ENCODE data around the gene LTBP2.

The LTBP2 gene

DNA sequence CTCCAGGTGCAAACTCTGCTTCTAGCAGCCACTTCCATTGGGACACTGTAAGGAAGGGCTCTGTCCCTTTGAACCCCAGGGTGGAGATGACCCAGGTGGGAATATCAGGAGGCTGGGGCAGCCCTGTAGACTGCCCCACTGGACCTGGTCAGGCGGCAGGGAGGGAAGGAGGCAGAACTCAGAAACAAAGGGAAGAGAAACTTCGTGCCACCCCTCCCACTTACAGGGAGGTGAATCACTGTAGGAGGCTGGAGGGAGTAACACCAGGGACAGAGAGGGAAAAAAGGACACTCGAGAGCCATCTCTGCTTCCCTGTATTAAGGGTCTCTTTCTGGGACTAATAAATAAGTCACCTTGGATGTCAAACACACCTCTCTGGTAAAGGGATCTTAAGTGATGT, 81.0 kb downstream of the LTBP2 start:
- in situ Hi-C loops (cut with MboI; ENCODE audit: low pct_unique_long_range_greater_than_20kb, low sequenced_read_pairs, unreplicated experiment): no loop called here
- DNase-seq (ENCODE audit: low spot score): no peak
- TF ChIP-seq, protein P1, sequence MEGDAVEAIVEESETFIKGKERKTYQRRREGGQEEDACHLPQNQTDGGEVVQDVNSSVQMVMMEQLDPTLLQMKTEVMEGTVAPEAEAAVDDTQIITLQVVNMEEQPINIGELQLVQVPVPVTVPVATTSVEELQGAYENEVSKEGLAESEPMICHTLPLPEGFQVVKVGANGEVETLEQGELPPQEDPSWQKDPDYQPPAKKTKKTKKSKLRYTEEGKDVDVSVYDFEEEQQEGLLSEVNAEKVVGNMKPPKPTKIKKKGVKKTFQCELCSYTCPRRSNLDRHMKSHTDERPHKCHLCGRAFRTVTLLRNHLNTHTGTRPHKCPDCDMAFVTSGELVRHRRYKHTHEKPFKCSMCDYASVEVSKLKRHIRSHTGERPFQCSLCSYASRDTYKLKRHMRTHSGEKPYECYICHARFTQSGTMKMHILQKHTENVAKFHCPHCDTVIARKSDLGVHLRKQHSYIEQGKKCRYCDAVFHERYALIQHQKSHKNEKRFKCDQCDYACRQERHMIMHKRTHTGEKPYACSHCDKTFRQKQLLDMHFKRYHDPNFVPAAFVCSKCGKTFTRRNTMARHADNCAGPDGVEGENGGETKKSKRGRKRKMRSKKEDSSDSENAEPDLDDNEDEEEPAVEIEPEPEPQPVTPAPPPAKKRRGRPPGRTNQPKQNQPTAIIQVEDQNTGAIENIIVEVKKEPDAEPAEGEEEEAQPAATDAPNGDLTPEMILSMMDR (IDR thresholded peaks at IDR 0.05; ENCODE audit: extremely low read depth, insufficient read depth, missing control alignments): no peak

DNA sequence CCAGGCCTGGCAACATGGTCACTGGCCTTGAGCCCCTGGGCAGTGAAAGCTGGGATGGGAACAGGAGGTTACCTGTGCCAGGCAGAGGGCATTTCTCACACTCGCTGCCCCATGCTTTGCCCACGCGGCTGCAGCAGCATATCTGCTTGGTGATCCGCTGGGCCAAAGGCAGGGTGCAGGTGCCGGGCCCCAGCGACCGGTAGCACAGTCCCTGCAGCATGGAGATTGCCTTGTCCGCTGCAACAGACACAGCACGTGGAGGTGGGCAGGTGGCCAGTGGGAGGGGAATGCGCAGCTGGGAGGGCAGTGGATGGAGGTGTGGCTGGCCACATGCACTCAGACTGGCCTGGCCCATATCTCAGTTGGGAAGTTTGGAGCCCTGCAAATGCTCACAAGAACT, 83.2 kb downstream of the LTBP2 start:
- in situ Hi-C loops (cut with MboI; ENCODE audit: low pct_unique_long_range_greater_than_20kb, low sequenced_read_pairs, unreplicated experiment): no loop called here
- no peak for DNase-seq (ENCODE audit: low spot score)
- TF ChIP-seq, protein P1 (IDR thresholded peaks at IDR 0.05; ENCODE audit: extremely low read depth, insufficient read depth, missing control alignments): no peak

DNA sequence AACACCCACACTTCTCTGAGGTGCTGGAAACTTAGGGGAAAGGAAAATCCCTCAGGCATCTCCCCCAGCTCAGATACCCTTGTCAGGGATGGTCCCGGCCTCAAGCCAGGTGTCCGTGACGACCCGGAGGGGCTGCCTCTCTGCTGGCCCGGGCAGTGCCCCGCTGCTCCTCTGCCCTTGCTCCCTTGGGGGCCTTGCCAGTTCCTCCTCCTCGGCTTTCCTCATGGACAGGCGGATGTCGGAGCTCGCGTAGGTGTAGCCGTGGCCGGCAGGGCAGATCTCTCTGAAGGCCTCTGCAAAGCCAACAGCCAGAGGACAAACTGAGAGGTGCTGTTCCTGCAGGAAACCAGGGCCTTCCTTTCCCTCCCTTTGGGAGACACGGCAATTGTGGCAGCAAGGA, 83.6 kb downstream of the LTBP2 start:
- no peak for DNase-seq (ENCODE audit: low spot score)
- TF ChIP-seq, protein P1 (IDR thresholded peaks at IDR 0.05; ENCODE audit: extremely low read depth, insufficient read depth, missing control alignments): no peak
- in situ Hi-C loops (cut with MboI; ENCODE audit: low pct_unique_long_range_greater_than_20kb, low sequenced_read_pairs, unreplicated experiment): no loop called here

DNA sequence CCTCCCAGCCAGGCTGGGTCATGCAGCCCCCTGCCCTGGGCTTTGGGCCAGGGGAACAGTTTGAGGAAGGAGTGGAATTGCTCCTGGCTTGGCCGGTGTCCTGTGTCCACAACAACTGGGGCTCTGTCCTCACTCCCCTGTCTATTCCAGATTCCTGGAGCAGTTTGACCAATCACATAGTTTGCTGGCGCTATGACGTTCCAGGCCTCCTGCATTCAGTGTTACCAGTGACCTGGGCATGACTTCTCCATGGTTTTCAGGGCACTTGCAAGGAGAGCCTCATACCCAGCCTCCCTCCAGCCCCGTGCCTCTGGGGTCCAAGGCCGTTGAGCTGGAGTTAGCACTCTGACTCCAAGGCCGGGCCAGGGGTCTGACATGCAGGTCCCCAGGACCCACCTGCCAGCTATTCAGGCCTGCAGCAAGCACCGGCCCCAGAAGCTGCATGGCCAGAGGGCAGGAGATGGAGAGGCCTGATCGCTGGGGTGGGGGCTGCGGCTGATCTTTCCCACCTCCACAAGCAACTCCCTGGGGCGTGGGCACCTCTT, 84.2 kb downstream of the LTBP2 start:
- TF ChIP-seq, protein P1 (IDR thresholded peaks at IDR 0.05; ENCODE audit: extremely low read depth, insufficient read depth, missing control alignments): no peak
- no peak for DNase-seq (ENCODE audit: low spot score)
- in situ Hi-C loops (cut with MboI; ENCODE audit: low pct_unique_long_range_greater_than_20kb, low sequenced_read_pairs, unreplicated experiment): no loop called here

DNA sequence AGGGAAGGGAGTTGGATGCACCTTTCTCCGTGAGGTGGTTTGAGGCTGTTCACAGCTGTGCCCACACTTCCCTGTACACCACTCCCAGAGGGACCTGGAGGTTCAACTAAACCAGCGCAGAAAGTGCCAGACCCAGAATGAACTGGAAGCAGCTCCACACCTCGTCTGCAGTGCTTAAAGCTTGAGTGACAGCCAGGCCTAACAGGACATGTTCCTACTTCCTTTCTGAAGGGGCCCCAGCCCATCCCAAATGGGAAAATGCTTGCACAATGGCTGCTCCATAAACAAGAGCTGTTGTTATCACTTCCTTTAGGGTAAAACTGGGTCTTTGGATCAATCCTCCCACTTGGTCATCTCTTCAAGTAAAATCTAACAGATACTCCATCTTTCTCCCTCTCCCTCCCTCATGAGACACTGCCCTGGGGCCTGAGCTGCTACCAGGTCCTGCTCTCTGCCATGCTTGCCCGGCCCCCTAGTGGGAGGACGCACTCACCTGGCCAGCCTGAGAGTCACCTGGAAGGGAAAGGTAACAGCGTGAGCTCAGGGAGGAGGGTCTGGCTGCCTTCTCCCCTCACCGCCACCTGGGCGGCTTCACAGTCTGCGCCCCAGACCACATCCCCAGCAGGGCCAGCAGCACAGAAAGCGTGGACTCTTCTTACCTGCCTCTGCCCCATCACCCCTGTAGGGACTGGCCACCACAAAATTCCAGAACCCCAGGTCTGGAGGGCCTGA, 85.0 kb downstream of the LTBP2 start:
- in situ Hi-C loops (cut with MboI; ENCODE audit: low pct_unique_long_range_greater_than_20kb, low sequenced_read_pairs, unreplicated experiment): no loop called here
- no peak for DNase-seq (ENCODE audit: low spot score)
- TF ChIP-seq, protein P1 (IDR thresholded peaks at IDR 0.05; ENCODE audit: extremely low read depth, insufficient read depth, missing control alignments): no peak

DNA sequence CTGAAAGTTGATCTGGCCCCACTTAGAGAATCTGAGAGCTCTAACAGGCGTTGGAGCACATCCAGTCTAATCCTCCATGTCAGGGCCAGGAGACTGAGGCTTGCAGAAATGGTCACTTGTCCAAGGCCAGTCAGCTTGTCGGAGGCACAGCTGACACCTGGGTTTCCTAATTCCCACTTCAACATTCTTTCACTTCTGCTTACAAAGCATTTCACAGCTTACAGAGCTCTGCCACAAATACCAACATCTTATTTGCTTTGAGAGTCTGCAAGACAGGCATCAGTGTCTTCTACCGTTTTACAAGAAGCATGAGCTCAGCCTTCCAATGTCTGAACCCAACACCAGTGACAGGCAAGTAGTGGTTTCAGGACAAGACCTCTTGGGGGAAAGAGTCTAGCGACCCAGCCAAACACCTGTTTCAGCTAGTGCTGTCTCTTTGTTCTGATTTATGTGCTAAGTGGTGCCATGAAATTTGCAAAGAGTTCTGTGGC, 86.6 kb downstream of the LTBP2 start:
- DNase-seq (ENCODE audit: low spot score): peak; percentile 37
- in situ Hi-C loops (cut with MboI; ENCODE audit: low pct_unique_long_range_greater_than_20kb, low sequenced_read_pairs, unreplicated experiment): no loop called here
- TF ChIP-seq, protein P1 (IDR thresholded peaks at IDR 0.05; ENCODE audit: extremely low read depth, insufficient read depth, missing control alignments): no peak
